ENCODE results near the gene C2CD4C.

GRCh38 chr19:435707-436412, 26.9 kb upstream of the C2CD4C start:
- no peak for TF ChIP-seq ARNT (IDR thresholded peaks at IDR 0.05)
- TF ChIP-seq FOXA1 (IDR thresholded peaks at IDR 0.05), result no peak
- no peak for TF ChIP-seq BHLHE40 (IDR thresholded peaks at IDR 0.05; ENCODE audit: borderline replicate concordance)

Data from HEK293T (cell line).